Thyroid gland (tissue), 4 donors: ENCODE results near the gene ELAVL1. TPM values are rescaled to one million over a fixed set of nuclear protein-coding genes. Genes with fewer than 3 reads are reported as not detected.
A peak's percentile ranks its signal among the peaks of the same experiment; 100 is the strongest.

Source experiments
- DNase-seq, 2 donors: peaks; one replicate each; pipeline ENCODE4 v3.0.0-alpha.2; 2019
- H3K27ac ChIP-seq, 3 donors: fragments of 200-600 bp; sonication (generic); 1 replicate in 2 of 3; 2 replicates in 1 of 3; pipeline ENCODE4 v1.5.1; 2016 to 2019; ENCODE audit warnings: mild to moderate bottlenecking in 1 of 3, moderate library complexity in 1 of 3
- H3K27me3 ChIP-seq: fragments of 200-600 bp; sonication (generic); one replicate; pipeline ENCODE4 v1.5.1; 2019
- H3K36me3 ChIP-seq, 2 donors: fragments of 200-600 bp; sonication (generic); one replicate each; pipeline ENCODE4 v1.5.1; 2016 to 2019
- H3K4me1 ChIP-seq, 2 donors: fragments of 200-600 bp; sonication (generic); one replicate each; pipeline ENCODE4 v1.5.1; 2017 to 2019
- H3K4me3 ChIP-seq, 3 donors: fragments of 200-600 bp; sonication (generic); replicated peaks in 1 of 3; 1 replicate in 2 of 3; 2 replicates in 1 of 3; pipeline ENCODE4 v1.5.1; 2016; ENCODE audit warnings: mild to moderate bottlenecking in 1 of 3
- H3K9me3 ChIP-seq: fragments of 200-600 bp; sonication (generic); one replicate; pipeline ENCODE4 v1.5.1; 2017
- CTCF ChIP-seq, 6 experiments: fragments of 200-600 bp in 3 of 6; fragments of 450-650 bp in 3 of 6; sonication (generic) in 3 of 6; IDR thresholded peaks; one replicate each; pipeline ENCODE4 v1.5.1; 2016 to 2019; ENCODE audit warnings: antibody characterized with exemption in 6 of 6, mild to moderate bottlenecking in 2 of 6, inconsistent platforms in 1 of 6, moderate library complexity in 1 of 6
- POLR2A ChIP-seq, 2 donors: fragments of 450-650 bp; IDR thresholded peaks; one replicate each; pipeline ENCODE4 v1.6.1; 2017; ENCODE audit warnings: antibody characterized with exemption in 2 of 2, mild to moderate bottlenecking in 2 of 2, moderate library complexity in 1 of 2
- WGBS, 2 donors: methylation state at CpG; one replicate each; pipeline ENCODE4 v1.1.5; 2017; 5-methylcytosine and 5-hydroxymethylcytosine counted together
- intact Hi-C: fragments of 100-400 bp; cut with DNase I; formaldehyde crosslinking; loops from one replicate; pipeline ENCODE4 v1.15.1; 2023
- total RNA-seq, 4 donors: library from RNA; depleted of rRNA; stranded (reverse); fragments of >200 nt; gene quantifications; one replicate each; pipeline ENCODE4 v1.2.3, GENCODE V29; 2016

The ELAVL1 gene
- total RNA-seq, 4 donors from 2014 or later = 24.2 to 46.7 (median 42.4) TPM

- intact Hi-C loops = no loop called here
- no peak overlapping the region for H3K4me3 ChIP-seq
- DNase-seq = no peak
- H3K27me3 ChIP-seq = no peaks in the 10 kb centered on the region
- H3K4me1 ChIP-seq = peaks cover 25 to 41% of the 10 kb centered on the region in 2 donors
- H3K9me3 ChIP-seq = no peaks in the 10 kb centered on the region
- WGBS, 2 donors = 93 to 95% methylated on average over 19 of the region's 19 CpGs
- peak overlapping the region in 1 of 3 donors; percentile 92 for H3K27ac ChIP-seq
- TF ChIP-seq POLR2A (IDR thresholded peaks at IDR 0.05) (no peak), CTCF (IDR thresholded peaks at IDR 0.05) (no peak)
- H3K36me3 ChIP-seq = peaks cover 14 to 21% of the 10 kb centered on the region in 2 donors
Observed at GRCh38 chr19:7941895-7942596, 63.4 kb downstream of the ELAVL1 start.

- WGBS, 2 donors = 94 to 96% methylated on average over 13 of the region's 13 CpGs
- DNase-seq = no peak
- Histone ChIP-seq H3K9me3 (no peaks in the 10 kb centered on the region), H3K27ac (peak overlapping the region in 2 of 3 donors; percentile 47 to 67), H3K36me3 (peaks cover 20 to 33% of the 10 kb centered on the region in 2 donors), H3K4me3 (no peak overlapping the region), H3K27me3 (no peaks in the 10 kb centered on the region), H3K4me1 (peaks cover 25 to 41% of the 10 kb centered on the region in 2 donors)
- intact Hi-C loops = no loop called here
- no peak for TF ChIP-seq POLR2A (IDR thresholded peaks at IDR 0.05)
- no peak for TF ChIP-seq CTCF (IDR thresholded peaks at IDR 0.05)
Observed at GRCh38 chr19:7940841-7941240, 64.6 kb downstream of the ELAVL1 start.

GRCh38 chr19:7934766-7935165 lies 70.7 kb downstream of the ELAVL1 start:
- H3K36me3 ChIP-seq = peaks cover 66 to 74% of the 10 kb centered on the region in 2 donors
- no peak overlapping the region for H3K27ac ChIP-seq
- 96 to 97% methylated on average over 21 of the region's 21 CpGs for WGBS, 2 donors
- intact Hi-C loops = no loop called here
- H3K27me3 ChIP-seq = no peaks in the 10 kb centered on the region
- no peak overlapping the region for H3K4me3 ChIP-seq
- no peaks in the 10 kb centered on the region for H3K9me3 ChIP-seq
- peaks cover 9 to 27% of the 10 kb centered on the region in 2 donors for H3K4me1 ChIP-seq
- no peak for TF ChIP-seq POLR2A (IDR thresholded peaks at IDR 0.05)
- TF ChIP-seq CTCF (IDR thresholded peaks at IDR 0.05) = no peak
- no peak for DNase-seq

GRCh38 chr19:7933828-7934725 lies 71.4 kb downstream of the ELAVL1 start:
- intact Hi-C loops = no loop called here
- WGBS, 2 donors = 93 to 97% methylated on average over 39 to 54 of the region's 55 CpGs
- no peak for DNase-seq
- Histone ChIP-seq H3K4me3 (no peak overlapping the region), H3K27ac (no peak overlapping the region), H3K36me3 (peaks cover 66 to 74% of the 10 kb centered on the region in 2 donors), H3K27me3 (no peaks in the 10 kb centered on the region), H3K4me1 (peaks cover 6 to 29% of the 10 kb centered on the region in 2 donors), H3K9me3 (no peaks in the 10 kb centered on the region)
- no peak for TF ChIP-seq POLR2A (IDR thresholded peaks at IDR 0.05)
- no peak for TF ChIP-seq CTCF (IDR thresholded peaks at IDR 0.05)
